NOMO-1 (cell line): ENCODE results near the gene WDR64.

Experiments
- DNase-seq, 2 experiments: peaks; one replicate each; lab custom pipeline; 2025; ENCODE audit not compliant: unreplicated experiment in 2 of 2; lab: John Stamatoyannopoulos, UW

WDR64 gene

DNA sequence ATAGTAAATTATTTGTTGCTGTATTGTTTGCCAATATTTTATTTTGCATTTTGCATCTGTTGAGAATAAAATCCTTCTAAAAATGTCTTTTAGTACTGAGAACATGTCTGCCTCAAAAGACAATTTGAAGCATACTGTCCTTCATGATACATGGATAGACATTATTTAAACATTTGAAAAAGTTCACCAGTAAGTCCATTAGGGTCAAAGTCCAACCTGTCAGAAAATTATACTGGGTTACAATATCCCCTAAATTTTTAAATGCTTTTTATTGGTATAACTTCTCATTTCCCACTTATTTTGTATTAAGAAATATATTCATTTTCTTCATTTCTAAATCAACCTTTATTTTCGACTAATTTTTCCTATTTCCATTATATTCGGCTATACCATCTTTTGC, 21.2 kb upstream of the WDR64 start:
- DNase-seq = no peak

DNA sequence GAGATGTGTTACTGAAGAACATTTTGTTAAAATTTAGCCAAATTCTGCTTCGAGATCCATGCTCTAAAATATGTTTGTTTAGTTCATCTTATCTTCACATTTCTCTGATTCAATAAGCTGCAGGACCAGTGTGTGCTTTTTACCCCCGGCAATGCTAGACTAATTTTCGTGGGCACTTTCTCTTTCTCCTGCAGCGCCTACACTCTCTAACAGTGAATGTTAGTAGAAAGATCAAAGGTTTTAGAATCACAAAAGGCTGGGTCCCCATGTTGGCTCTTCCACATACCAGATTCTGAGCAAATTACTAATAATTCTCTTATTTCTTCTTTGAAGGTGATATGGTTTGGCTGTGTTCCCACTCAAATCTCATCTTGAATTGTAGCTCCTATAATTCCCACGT, 20.4 kb upstream of the WDR64 start:
- no peak for DNase-seq

DNA sequence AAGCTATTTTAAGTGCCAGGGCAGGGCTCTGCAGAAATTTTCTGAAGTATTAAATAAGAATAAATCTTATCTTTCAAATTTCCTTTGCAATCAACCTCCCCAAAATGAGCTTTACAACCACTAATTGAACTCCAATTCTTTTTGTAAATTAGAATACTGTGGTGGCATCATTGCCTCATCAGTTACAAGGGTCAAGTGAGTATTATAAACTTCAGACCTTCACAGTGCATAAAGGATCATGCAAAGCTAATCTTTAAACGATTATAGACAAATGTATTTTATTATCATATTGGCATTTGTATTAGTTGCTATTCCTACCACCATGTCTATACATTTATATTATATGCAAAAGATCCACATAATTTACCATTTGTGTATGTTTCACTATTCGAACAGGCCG, 19.1 kb upstream of the WDR64 start:
- no peak for DNase-seq

DNA sequence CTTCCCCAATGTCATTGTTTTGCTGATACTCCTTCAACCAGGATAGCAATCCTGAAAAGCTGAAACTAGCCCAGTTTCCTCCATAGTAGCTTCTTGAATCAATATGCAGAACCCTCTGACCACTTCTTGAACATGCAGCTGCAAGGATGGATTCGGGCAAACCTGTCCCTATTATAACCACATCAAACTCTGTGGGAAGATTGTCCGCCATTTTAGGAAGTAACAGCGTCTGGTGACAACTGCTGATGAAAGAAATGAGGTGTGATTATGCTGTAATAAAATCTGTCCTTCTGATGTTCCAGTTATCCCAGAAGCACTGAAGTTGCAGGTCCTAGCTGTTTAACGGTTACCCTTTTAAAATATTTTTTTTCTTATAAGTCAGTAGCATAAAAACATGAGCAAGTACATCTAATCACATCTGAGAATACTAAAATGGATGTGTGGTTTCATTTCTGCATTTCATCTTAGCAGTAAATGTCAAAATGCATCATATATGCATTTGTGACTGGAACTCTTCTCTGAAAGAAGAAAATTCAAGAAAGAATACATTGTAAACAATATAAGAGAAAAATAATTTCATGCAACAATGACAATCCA, 16.4 kb upstream of the WDR64 start:
- no peak for DNase-seq

DNA sequence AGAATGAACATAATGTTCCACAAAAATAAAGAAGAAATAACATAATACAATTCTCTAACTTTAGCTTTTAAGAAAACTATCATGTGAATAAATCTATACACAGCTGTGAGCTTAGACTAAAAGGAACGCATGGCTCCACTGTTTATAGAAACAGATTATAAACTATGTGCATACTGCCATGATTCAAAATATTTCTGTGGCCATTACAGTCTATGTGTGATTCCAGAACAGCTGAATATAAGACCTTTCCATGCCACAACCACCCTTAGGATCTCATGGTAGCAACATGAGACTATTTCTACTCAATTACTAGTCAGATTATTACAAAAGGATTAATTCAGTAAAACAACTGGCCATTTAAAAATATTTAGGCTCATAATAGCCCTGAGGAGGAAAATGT, 15.8 kb upstream of the WDR64 start:
- no peak for DNase-seq

DNA sequence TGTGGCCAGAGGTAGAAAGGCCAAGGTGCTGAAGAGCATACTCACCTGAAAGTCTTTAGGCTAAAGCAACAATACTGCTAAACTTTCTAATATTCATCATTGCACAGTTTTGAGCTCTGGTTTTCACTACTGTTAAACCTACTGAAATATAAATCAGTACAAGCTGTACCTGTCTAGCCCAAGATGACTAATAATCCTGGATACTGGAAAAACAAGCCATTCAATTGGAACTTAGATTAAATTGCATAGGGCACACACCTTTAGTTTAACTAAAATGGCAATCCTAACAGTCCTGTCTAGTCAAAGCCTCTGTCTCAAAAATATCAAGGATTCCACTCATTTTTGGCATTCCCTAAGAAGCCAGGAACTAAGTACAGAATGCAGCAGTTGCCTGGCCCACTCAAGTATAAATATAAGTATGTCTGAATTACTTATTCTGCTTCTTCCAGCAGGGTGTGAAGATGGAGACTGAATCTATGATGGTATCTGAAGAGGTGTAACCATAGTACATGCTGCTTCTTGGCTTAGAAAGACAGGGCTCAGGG, 15.0 kb upstream of the WDR64 start:
- no peak for DNase-seq

DNA sequence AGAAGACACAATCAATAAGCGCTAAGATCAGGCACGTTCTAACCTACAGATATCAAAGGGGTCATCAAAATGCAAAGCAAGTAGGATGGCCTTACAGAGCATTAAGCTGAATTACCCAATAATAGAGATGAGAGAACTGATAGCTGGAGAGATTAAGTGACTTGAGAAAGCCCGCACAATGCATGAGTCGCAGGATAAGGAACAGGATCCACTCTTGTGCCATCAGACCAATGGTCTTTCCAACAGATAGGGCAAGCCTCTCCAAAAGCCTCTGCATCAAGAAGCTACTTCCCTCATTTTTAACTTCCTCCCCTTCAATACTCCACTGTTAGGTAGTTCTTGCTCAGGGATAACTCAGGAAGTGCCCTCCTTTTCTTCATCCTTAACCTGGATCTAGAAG, 14.5 kb upstream of the WDR64 start:
- DNase-seq = peak in 1 of 2 experiments; percentile 61

DNA sequence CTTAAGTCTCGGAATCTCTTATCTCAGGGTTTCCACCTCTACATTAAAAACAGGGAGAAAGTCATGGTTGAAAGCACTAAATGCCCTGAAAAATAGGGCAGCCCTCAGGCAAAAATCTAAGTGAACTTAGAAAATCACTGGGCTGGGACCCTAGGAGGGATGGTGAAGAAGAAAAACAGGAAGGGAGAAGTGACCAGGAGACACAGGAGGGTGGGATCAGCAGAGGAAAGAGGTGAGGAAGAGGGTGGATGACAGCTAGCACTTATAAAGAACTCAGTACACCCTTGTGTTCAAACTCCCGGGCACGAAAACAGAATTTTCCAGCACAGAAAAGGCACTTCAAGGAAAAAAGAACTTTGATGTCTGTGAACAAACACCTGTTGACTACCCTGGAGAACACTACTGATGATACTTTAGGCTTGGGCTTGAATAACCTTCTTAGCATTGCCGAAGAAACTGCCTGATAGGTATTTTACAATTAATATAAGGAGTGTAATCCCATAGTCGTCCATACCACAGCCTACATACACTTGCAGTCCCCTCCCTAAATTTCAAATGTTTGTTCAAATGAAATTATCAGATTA, 13.9 kb upstream of the WDR64 start:
- no peak for DNase-seq

DNA sequence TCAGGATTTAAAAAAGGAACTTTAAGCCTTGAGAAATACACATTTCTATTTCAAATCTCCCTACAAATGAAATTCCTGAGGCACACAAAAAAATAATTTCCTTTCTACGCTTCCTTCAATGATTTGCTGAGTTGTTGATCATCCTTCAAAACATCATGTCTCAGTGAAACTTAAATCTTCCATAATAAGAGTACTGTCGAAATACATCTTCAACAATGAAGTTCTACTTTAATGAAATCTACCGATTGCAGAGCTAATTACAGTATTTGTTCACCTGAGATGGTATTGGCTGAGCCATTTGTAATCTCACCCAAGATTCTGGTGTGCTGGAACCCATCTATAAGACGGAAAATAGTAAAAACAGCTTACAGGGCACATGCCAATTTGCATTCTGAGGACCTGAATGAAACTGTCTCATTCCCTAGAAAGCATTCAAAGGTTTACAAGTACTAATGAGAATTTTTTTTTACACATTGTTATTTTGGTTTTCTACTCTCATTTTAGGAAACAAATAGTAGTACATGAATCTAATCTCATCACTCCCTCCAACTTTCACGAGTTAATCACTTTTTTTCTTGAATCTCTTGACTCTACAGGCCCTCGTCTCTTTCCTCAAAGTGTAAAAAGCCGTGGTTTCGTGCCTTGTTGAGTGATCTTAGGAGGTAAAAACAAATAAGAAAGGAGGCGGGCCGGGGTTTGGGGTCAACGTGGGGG, 13.0 kb upstream of the WDR64 start:
- DNase-seq = no peak

DNA sequence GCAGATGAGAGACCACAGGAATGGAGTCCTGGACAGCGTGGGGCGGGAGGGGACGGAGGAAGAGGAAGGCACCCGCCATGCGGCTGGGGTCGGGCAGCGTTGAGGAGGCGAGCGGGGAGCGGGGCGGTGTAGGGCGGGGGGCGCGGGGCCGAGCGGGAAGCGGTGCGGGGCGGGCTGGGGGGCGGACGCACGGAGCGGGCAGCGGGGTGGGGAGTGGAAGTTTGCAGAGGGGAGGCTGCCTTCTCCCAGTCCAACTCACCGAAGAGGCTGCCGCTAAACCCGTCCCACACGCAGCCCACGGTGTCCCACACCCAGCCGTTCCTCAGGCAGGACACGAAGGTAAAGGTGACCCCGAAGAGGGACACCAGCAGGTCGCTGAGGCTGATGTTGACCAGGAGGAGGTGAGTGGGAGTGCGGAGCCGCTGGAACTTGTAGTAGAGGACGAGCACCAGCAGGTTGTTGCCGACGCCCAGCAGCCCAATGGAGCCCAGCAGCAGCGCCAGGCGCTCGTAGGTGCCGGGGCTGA, 12.4 kb upstream of the WDR64 start:
- peak; percentile 23 to 51 for DNase-seq

DNA sequence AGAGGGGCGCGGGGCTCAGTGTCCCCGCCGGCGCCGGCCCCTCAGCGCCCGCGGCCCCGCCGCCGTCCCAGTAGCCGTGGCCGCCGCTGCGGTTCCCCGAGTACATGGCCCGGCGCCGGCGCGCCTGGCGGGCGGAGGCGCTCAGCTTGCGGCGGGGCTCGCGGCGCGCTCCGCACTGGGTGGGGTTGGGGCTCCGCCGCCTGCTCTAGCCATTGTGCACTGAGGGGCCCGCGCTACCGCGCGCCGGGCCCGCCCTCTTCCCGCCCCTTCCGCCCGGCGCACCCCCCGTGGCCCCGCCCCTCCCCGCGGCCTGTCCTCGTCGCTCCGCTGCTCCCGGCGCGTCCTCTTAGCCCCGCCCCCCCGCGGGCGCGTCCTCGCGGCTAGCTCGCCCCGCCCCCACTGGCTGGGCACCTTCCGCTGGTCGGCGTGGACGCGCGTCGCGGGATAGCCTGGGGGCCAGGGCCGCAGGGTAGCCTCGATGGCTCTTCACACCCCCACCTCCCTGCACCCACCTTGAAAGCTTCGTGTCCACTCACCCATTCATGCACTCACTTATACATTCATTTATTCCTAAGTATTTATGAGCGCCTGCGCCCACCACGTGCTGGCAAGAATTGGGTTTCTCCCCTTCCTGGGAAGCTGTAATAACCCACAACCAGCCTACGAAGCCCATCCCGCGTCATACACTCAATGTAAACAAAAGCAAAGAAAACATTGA, 11.8 kb upstream of the WDR64 start, which contains the start of the genes CHML and OPN3:
Gene CHML, minus strand, starts transcription at position 221 of the 718 bp plus-strand sequence. CDS start 4,603 bp downstream, outside the sequence.
Gene OPN3, minus strand, starts transcription at position 221 of the 718 bp plus-strand sequence. Its CDS starts 115 bp downstream, at position 106.
- peak; percentile 72 to 89 for DNase-seq

DNA sequence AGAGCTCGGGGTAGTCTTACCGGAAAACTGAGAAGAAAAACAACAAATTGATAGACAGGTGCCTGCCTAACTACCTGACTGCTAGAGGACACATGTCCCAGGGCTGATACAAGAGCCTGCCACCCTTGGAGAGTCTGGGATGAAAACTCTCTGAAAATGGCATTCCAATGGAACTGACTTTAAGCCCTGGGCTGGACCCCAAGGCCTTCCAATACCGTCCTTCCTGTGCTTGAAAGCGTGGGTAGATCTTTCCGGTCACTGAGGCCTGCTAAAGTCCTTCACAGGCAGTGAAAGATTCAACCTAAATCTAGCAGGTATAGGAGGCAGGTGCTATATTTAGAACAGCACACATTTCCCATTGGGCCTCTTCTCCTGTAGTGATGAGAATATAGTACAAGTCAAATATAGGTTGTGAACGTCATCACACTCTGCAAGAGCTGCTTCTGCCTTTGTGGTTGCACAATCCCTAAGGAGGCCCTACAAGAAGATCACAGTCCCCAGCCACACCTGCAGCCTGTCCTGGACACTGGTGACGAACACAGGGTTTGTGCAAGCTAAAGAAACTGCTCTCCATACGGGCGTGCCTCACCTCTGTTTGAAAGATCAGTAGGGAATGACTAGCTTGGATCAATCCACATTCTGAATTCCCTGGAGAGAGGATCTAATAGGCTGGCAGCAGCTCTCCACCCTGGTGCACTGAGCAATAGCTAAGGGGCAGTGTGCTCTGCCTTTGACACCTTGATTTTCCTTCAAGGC, 11.0 kb upstream of the WDR64 start:
- peak; percentile 63 to 78 for DNase-seq

DNA sequence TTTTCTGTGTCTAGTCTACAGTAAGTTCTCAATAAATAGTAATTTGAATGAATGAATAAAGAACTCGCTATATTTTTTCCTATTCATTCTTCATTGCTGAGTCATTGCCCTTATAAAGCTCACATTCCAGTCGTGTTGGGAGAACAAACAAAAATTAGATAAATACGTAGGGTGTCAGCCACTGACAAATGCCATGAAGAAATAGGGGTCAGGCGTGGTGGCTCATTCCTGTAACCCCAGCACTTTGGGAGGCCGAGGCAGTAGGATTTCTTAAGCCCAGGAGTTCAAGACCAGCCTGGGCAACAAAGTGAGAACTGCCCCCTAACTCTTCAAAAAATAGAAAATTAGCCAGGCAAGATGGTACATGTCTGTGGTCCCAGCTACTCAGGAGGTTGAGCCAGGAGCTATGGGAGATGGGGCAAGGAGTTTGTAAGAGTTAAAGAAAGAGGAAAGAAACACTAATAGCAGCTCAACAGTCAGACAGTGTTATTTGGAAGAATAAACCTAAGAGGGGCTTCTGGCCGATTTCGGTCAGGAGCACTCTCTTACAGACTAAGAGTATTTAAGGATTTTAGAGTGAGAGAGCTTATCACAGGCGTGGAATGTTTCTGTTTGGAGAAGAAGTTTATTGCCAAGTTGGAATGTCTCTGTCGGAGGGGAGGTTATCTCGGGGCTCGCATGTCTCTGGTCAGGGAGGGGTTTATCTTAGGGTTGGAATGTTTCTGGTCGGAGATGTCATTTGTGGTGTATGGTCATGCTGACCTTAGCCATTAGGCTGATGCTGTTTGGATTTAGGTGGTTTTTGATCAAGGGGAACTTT, 10.1 kb upstream of the WDR64 start:
- DNase-seq = no peak

DNA sequence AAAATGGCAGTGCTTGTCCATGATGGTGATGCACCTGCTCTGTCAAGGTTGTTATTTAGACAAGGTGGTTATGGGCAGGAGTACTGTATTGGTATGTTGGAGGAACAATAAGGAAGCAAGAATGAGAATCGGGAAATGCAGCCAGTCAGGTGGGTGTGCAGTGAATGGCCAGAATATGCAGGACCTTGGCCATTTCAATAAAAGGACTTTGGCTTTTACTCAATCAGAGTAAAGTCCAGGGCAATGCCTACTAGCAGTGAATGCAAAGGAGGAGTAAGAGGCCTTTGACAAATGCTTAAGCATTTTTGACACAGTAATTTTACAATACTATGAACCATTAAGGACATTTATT, 9.5 kb upstream of the WDR64 start:
- no peak for DNase-seq

DNA sequence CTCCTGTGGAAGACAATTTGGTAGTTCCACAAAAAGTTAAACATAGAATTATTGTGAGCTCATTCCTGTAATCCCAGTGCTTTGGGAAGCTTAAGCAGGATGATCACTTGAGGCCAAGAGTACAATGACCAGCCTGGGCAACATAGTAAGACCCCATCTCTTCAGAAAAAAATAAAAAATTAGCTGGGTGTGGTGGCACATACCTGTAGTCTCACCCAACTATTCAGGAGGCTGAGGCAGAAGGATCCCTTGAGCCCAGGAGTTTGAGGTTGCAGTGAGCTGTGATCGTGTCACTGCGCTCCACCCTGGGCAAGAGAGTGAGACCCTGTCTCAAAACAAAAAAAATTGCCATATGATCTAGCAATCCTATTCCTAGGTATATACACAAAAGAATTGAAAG, 7.8 kb upstream of the WDR64 start:
- no peak for DNase-seq

DNA sequence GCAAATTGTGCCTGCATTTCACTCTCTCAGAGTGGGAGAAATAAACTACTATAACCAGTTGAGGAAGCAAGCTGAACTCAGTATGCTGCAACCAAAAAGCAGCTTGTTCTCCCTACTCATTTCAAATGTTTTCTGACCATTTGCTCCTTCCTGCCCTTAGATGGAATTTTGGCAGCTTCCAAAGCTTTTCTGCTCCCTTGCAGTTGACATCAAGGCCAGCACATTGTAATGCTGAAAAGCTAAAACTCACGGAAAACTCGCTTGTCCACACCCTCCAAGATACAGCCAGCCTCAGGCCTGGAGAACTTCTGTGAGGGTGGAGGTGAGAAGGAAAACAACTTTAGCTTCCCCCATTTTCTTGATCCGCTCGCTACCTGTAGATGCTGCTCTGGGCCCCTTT, 6.9 kb upstream of the WDR64 start:
- DNase-seq = no peak

DNA sequence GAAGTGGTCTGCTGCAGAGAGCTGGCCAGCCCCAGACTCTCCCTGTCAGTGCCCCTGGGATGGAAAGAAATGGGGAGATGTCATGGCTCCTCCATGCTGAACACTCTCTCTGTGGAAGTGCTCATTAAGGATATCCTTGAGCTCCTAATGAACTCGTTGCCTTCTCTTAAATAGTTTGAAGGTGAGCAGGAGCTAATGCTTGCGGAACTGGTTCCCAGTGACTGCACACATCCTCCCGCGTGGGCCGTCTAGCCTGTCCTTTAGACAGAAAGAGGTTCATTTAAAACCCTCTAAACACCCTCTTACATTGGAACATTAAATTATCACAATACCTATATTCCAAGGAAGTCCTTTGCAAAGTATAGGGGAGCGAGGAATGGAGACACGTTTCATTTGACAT, 5.9 kb upstream of the WDR64 start:
- no peak for DNase-seq

DNA sequence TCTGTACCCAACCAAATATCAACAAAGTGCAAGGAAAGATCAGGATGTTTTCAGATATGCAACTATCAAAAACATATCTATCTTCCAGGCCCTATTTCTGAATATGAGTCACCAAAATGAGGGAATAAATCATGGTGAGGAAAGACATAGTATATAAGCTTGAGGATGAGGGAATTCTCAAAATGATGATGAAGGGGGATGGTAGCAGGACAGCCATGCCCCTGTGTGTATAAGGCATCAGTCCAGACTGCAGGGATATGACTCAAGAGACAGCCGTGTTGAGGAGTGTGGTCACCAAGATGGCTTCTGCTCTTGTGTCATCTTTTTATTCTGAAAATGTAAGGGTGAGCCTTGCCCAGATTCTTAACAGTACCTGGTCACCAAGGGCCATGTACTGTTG, 4.4 kb upstream of the WDR64 start:
- DNase-seq = no peak

DNA sequence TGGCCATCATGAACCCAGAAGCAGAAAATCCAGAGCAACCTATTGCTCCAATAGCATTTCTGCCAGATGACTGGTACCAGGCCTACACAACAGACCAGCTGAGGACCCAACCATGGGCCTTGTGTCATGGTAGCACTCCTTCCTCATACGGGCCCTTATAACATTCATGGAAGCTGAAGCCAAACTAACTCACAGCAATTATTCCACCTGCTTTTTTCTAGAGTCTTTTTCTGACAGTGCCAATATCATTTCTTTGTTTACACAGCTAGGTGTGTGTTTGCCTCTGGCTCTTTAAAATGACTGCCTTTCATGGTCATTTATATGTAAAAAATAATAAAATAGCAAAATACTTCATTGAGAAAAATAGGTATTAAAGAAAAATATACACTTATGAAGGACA, 3.9 kb upstream of the WDR64 start:
- no peak for DNase-seq

DNA sequence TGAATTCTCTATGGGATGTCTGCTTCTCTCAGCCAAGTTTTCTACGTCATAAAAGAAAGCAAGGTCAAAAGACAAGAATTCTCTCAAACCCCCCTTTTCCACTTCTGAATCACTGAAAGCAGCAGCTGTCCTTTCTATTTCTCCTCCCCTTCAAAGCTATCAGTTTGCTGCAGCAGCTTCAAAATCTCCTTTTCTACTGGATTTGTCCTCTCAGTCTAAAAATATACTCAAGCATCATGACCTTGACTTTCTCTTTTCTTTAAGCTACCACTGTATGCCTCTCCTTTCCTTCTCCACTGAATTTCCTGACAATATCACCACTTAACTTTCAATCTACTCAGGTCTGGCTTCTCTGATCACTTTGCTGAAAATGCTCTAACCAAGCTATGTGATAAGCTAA, 1.9 kb downstream of the WDR64 start:
- DNase-seq = no peak
